Esophagus squamous epithelium (tissue), 5 donors: ENCODE results near the gene DDR2. TPM values are rescaled to one million over a fixed set of nuclear protein-coding genes. Genes with fewer than 3 reads are reported as not detected.
A peak's percentile ranks its signal among the peaks of the same experiment; 100 is the strongest.

ENCODE experiments used
- DNase-seq: peaks from one replicate; lab custom pipeline; 2025; lab: John Stamatoyannopoulos, UW
- H3K27ac ChIP-seq, 4 donors: fragments of 200-600 bp; sonication (generic); one replicate each; pipeline ENCODE4 v1.5.1; 2016 to 2019; ENCODE audit warnings: mild to moderate bottlenecking in 1 of 4
- H3K27me3 ChIP-seq, 4 donors: fragments of 200-600 bp; sonication (generic); 1 replicate in 3 of 4; 2 replicates in 1 of 4; pipeline versions ENCODE4 v1.5.1 to v1.6.0; 2017 to 2021; ENCODE audit warnings: antibody characterized with exemption in 1 of 4
- H3K36me3 ChIP-seq, 3 donors: fragments of 200-600 bp; sonication (generic); one replicate each; pipeline ENCODE4 v1.5.1; 2016 to 2019
- H3K4me1 ChIP-seq, 3 donors: fragments of 200-600 bp; sonication (generic); one replicate each; pipeline ENCODE4 v1.5.1; 2017 to 2019
- H3K4me3 ChIP-seq, 4 donors: fragments of 200-600 bp; sonication (generic); 1 replicate in 3 of 4; 2 replicates in 1 of 4; pipeline ENCODE4 v1.5.1; 2016 to 2019; ENCODE audit warnings: mild to moderate bottlenecking in 2 of 4, moderate library complexity in 1 of 4
- H3K9me3 ChIP-seq, 3 donors: fragments of 200-600 bp; sonication (generic); one replicate each; pipeline ENCODE4 v1.5.1; 2016 to 2019
- POLR2A ChIP-seq, 4 donors: fragments of 450-650 bp; IDR thresholded peaks; one replicate each; pipeline ENCODE4 v1.6.1; 2017; ENCODE audit warnings: antibody characterized with exemption in 4 of 4, mild to moderate bottlenecking in 4 of 4, moderate library complexity in 3 of 4
- WGBS, 2 donors: methylation state at CpG; one replicate each; pipeline ENCODE4 v1.1.5; 2018; 5-methylcytosine and 5-hydroxymethylcytosine counted together
- intact Hi-C: fragments of 100-400 bp; cut with DNase I; formaldehyde crosslinking; loops from one replicate; pipeline ENCODE4 v1.15.0; 2022
- total RNA-seq, 4 donors: library from RNA; depleted of rRNA; stranded (reverse); fragments of >200 nt; gene quantifications; one replicate each; pipeline ENCODE4 v1.1.0, GENCODE V29; 2016
- TF ChIP-seq, protein P1 (sequence below), 6 experiments: fragments of 450-650 bp in 4 of 6; fragments of 200-600 bp in 2 of 6; sonication (generic) in 2 of 6; IDR thresholded peaks; one replicate each; pipeline ENCODE4 v1.5.1; 2016 to 2019; ENCODE audit warnings: antibody characterized with exemption in 6 of 6, mild to moderate bottlenecking in 4 of 6, moderate library complexity in 4 of 6
- donor health status: DM: yes; HTN: yes; CAD: no.

Gene DDR2
- total RNA-seq, 4 donors from 2014 or later = 1.5 to 88.1 (median 15.9) TPM

DNA sequence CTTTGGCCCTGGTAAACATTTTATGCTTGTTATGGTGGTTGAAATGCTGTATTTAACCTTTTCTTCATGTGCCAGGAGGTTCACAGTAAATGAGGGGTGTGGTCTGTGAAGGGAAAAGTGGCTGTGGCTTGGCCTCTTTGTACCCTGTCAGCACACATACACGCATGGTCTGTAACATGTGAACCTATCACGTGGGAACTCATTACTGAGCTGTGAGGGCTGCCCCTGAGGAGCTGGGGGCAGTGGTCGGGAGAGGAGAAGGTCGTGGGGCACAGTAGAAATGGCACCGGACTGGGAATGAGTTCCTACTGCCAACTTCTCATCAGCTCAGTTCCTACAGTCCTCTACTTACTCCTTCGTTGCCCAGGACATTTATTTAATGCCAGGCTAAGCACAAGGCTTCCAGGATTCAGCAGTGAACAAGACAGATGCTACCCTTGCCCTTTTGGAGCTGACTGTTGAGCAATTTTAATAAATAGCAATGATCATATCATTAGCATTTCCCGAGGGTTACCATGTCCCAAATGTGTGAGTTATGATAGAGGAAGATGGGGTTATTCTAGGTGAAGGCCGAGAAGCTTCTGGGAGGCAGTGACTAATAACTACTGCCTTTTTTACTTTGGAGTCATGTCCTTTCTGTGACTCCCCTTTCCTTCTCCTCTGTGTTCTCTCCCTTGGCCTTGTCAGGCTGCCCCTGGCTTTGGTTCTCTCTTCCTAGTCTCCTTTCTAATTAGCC, 38.8 kb downstream of the DDR2 start:
- Histone ChIP-seq H3K36me3 (no peaks in the 10 kb centered on the region), H3K27me3 (no peaks in the 10 kb centered on the region), H3K27ac (peak overlapping the region; percentile 7 to 77 (median 62)), H3K4me3 (no peak overlapping the region), H3K4me1 (peaks cover 0 to 40% (median 17%) of the 10 kb centered on the region in 3 donors), H3K9me3 (no peaks in the 10 kb centered on the region)
- no peak for DNase-seq
- intact Hi-C loops = no loop called here
- 54 to 57% methylated on average over 7 to 8 of the region's 8 CpGs for WGBS, 2 donors
- TF ChIP-seq, protein P1, sequence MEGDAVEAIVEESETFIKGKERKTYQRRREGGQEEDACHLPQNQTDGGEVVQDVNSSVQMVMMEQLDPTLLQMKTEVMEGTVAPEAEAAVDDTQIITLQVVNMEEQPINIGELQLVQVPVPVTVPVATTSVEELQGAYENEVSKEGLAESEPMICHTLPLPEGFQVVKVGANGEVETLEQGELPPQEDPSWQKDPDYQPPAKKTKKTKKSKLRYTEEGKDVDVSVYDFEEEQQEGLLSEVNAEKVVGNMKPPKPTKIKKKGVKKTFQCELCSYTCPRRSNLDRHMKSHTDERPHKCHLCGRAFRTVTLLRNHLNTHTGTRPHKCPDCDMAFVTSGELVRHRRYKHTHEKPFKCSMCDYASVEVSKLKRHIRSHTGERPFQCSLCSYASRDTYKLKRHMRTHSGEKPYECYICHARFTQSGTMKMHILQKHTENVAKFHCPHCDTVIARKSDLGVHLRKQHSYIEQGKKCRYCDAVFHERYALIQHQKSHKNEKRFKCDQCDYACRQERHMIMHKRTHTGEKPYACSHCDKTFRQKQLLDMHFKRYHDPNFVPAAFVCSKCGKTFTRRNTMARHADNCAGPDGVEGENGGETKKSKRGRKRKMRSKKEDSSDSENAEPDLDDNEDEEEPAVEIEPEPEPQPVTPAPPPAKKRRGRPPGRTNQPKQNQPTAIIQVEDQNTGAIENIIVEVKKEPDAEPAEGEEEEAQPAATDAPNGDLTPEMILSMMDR (IDR thresholded peaks at IDR 0.05) = no peak
- TF ChIP-seq POLR2A (IDR thresholded peaks at IDR 0.05) = no peak

DNA sequence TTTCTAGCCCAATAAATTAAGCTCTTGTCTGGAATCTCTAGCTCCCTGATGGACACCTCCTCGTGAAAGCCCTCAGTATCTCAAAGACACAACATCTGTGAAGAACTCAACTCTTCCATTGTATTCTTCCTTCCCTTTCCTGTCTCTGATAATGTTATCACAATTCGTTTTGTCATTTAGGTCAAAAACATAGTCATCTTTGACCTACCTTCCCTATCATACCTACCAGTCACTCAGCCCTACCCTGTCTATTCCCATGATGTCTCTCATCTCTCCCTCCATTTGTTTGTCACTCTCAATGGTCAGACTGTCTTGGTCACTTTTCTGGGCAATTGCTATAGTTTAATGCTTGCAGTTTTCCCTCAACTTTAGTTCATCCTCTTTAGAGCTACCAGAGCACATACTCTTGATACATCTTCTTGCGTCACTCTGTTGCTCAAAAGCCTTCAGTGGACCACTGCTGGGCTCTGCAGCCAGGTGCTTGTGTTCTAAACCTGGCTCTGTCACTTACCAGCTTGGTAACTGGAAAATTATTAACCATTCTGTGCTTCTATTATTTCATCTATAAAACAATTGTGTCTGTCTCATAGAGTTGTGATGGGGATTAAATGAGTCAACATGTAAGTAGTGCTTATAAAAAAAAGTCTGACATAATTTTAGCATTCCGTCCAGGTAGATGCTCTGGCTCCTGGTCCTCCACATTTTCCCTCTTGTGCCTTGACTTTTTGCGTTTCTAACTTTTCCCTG, 39.6 kb downstream of the DDR2 start:
- no peaks in the 10 kb centered on the region for H3K9me3 ChIP-seq
- peak overlapping the region; percentile 7 to 77 (median 62) for H3K27ac ChIP-seq
- intact Hi-C loops = no loop called here
- H3K27me3 ChIP-seq = no peaks in the 10 kb centered on the region
- TF ChIP-seq POLR2A (IDR thresholded peaks at IDR 0.05) = no peak
- peaks cover 0 to 42% (median 24%) of the 10 kb centered on the region in 3 donors for H3K4me1 ChIP-seq
- H3K4me3 ChIP-seq = no peak overlapping the region
- no peak for DNase-seq
- H3K36me3 ChIP-seq = no peaks in the 10 kb centered on the region
- WGBS, 2 donors = 58 to 67% methylated on average over 5 of the region's 5 CpGs

DNA sequence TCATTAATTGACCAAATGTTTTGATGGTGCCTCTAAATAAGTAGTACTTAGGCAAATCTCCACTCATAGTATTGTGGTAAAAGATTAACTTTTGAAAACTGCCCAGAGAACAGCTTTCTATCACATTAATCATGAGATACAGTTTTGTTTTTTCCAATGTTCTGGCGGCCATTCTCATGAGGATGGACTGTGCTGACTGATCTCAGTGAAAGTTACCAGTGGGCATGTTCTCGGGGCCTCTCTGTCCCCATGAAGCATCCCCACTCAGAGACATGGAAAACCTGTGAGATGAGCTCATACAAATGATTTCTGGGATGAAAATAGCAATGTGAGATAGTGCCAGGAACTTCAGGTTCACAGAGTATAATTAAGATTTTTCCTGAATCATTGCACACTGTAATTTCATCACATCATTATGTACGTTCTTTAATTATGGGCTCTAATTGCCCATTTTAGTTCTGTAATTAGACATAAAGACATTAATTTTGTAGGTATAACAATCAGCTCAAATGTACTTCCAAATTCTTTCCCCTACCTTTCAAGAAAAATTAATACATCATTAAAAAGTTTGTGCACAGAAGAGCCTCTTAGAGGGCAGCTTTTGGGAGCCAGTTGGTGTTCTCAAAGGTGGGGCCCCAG, 40.5 kb downstream of the DDR2 start:
- Histone ChIP-seq H3K27ac (peak overlapping the region in 3 of 4 donors; percentile 43 to 57 (median 54)), H3K4me3 (no peak overlapping the region), H3K36me3 (no peaks in the 10 kb centered on the region), H3K9me3 (no peaks in the 10 kb centered on the region), H3K27me3 (no peaks in the 10 kb centered on the region), H3K4me1 (peaks cover 0 to 51% (median 31%) of the 10 kb centered on the region in 3 donors)
- WGBS, 2 donors = 72 to 77% methylated on average over 3 of the region's 3 CpGs
- no peak for TF ChIP-seq POLR2A (IDR thresholded peaks at IDR 0.05)
- TF ChIP-seq, protein P1 (IDR thresholded peaks at IDR 0.05) = no peak
- intact Hi-C loops = no loop called here
- DNase-seq = no peak

DNA sequence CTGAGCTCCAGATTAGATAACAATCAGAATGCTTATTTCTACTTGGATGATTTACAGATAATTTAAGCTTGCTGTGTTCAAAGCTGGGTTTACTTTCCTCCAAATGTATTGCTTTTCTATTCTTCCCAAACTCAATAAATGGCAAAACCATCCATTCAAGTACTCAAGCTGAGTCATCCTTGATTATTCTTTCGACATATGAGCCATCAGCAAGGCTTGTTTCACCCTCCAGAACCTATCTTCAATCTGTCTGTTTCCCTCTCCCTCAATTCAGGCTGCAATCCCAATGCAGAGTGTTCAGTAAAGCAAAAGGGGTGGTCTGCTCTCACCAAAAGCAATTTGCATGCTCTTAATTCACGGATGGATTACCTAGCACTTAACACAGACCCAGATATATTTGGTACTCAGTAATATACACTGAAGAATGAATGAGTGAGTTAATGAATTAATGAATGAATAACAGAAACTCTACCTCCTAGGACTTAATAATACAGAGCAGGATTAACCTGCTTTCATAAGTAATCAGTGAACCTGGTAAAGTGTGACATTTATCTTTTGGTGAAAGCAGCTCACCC, 41.9 kb downstream of the DDR2 start:
- no peaks in the 10 kb centered on the region for H3K36me3 ChIP-seq
- no peaks in the 10 kb centered on the region for H3K27me3 ChIP-seq
- DNase-seq = no peak
- TF ChIP-seq, protein P1 (IDR thresholded peaks at IDR 0.05) = no peak
- TF ChIP-seq POLR2A (IDR thresholded peaks at IDR 0.05) = no peak
- H3K4me3 ChIP-seq = no peak overlapping the region
- peaks cover 0 to 64% (median 38%) of the 10 kb centered on the region in 3 donors for H3K4me1 ChIP-seq
- intact Hi-C loops = no loop called here
- 83 to 89% methylated on average over 2 of the region's 2 CpGs for WGBS, 2 donors
- no peaks in the 10 kb centered on the region for H3K9me3 ChIP-seq
- H3K27ac ChIP-seq = no peak overlapping the region

DNA sequence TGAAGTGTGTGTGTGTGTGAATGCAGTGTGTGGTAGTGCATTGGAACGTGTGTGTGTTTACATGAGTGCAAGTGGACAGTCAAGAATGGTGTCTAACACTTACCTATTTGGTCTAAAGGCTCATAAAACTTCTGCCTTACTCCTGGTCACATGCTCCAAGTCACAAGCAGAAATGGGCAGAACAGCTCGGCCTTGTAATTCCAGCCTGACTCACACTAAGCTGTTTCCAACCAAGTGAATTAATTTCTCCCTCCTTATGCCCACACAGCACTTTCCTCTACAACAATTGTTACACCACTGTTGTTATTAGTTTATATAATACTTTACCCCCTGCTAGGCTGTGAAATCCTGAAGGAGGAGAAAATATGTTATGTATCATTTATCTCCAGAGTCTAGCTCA, 43.8 kb downstream of the DDR2 start:
- TF ChIP-seq POLR2A (IDR thresholded peaks at IDR 0.05) = no peak
- TF ChIP-seq, protein P1 (IDR thresholded peaks at IDR 0.05) = no peak
- intact Hi-C loops = no loop called here
- 45 to 56% methylated on average over 2 of the region's 2 CpGs for WGBS, 2 donors

More for the DNA sequence above, 43.8 kb downstream of the DDR2 start:
- Histone ChIP-seq H3K27ac (peak overlapping the region in 3 of 4 donors; percentile 45 to 83 (median 65)), H3K4me3 (no peak overlapping the region), H3K36me3 (no peaks in the 10 kb centered on the region), H3K9me3 (no peaks in the 10 kb centered on the region), H3K27me3 (no peaks in the 10 kb centered on the region), H3K4me1 (peaks cover 0 to 58% (median 32%) of the 10 kb centered on the region in 3 donors)
- no peak for DNase-seq
